Measurements from ENCODE around the gene PAK2. TPM values are rescaled to one million over a fixed set of nuclear protein-coding genes. Genes with fewer than 3 reads are reported as not detected.

PAK2 gene
- total and polyA plus RNA-seq, 2 experiments from 2014 or later, result 24.3 to 49.4 TPM

DNA sequence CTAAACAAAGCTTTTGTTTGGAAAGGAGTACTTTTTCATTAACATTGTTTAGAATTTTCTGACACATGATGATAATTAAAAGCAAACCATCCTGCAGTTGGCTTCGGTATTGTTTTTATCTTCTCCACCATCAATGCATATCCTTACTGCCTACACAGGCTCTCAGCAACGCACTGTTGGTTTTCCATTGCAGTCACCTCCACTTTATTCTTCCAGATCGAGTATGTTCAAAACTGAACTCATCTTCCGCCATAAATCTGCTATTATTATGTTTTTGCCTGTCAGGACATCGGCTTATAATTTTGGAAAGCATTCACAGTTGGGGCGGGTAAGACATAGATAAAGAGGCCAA, 127.5 kb downstream of the PAK2 start:
- Histone ChIP-seq H3K79me2 (replicated peaks; ENCODE audit: insufficient read depth) (peaks cover 41% of the 10 kb centered on the region), H3F3A (replicated peaks; ENCODE audit: low read depth) (0 out of 2 replicates have a peak, but pooled peaks cover 3% of the 10 kb centered on the region), H3K27ac (ENCODE audit: low read depth) (peak overlapping the region; percentile 97), H3K36me3 (ENCODE audit: insufficient read depth) (peaks cover 5% of the 10 kb centered on the region; the same call in 1 of the 2 replicates), H3K4me3 (peak overlapping the region; percentile 93), H2AFZ (peak overlapping the region; percentile 91), H3K4me2 (peak overlapping the region; percentile 97), H3K9me2 (ENCODE audit: insufficient read depth) (no peaks in the 10 kb centered on the region), H4K20me1 (replicated peaks; ENCODE audit: insufficient read depth) (peaks cover 11% of the 10 kb centered on the region; the same call in 1 of the 2 replicates), H3K4me1 (ENCODE audit: insufficient read depth) (peaks cover 8% of the 10 kb centered on the region; the same call in 1 of the 2 replicates), H3K27me3 (ENCODE audit: insufficient read depth) (no peaks in the 10 kb centered on the region)
- Mint-ChIP-seq H3K27me3 (ENCODE audit: insufficient read depth, low read depth, poor library complexity) (peaks cover 2% of the 10 kb centered on the region), H3K9me3 (peaks cover 12% of the 10 kb centered on the region; the same call in 2 of the 3 replicates), H3K4me1 (peaks cover 11% of the 10 kb centered on the region; the same call in 2 of the 3 replicates), H3K36me3 (ENCODE audit: low read depth) (peaks cover 5% of the 10 kb centered on the region), H3K27ac (peak overlapping the region; percentile 90), H3K4me3 (peak overlapping the region; percentile 95)
- TF ChIP-seq ZNF114 (CRISPR knock-in tag; IDR thresholded peaks at IDR 0.05), result no peak
- no peak for TF ChIP-seq EZH2phosphoT487 (IDR thresholded peaks at IDR 0.05; ENCODE audit: unreplicated experiment)
- TF ChIP-seq STAT1 (IDR thresholded peaks at IDR 0.05; ENCODE audit: unreplicated experiment), result no peak
- TF ChIP-seq JUNB (IDR thresholded peaks at IDR 0.05; ENCODE audit: unreplicated experiment), result no peak
- TF ChIP-seq NANOG (IDR thresholded peaks at IDR 0.05; ENCODE audit: borderline replicate concordance), result no peak
- no peak; the same call in 2 of the 3 replicates for ATAC-seq
- no peak for DNase-seq (ENCODE audit: low spot score)

DNA sequence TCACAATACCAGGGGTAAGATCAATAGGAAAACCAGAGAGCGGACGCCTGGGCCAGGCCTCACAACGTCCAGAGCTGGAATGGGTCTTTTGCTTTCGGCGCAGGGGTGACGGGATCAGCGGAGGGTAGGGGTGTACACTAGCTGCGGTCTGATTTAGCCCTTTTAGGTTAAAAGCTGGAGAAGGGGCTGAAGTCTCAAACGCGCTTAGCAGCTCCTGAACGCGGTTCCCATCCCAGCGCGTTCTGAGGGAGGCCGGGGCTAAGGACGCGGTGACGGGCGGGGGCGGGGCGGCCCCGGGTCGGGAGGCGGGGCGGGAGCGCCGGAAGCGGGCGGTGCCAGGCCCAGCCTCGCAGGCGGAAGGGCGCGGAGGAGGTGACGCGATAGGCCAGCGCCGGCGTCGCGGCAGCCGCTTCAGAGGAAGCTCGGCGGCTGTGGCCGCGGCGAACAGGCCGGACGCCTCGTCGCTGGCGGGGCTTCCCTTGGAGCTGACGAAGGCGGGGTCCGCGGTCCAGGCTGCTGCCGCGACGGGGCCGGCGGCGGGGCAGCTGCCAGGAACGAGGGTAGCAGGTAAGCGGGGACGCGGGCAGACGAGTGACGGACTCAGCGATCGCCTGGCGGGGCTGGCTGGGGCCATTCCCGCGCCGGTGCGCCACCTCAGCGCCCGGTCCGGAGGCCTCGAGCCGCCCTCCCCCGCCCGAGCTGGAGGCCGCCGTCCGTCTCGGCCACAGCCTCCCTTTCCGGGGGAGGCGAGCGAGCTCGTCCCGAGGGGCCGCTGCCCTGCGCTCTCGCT, 128.0 kb downstream of the PAK2 start, which contains the start of gene SENP5:
Gene SENP5, plus strand, starts transcription at position 414 of the 790 bp plus-strand sequence. CDS start 17,262 bp downstream, outside the sequence.
- Histone ChIP-seq H3K4me3 (peak within 1 kb of the TSS; percentile 93), H3K9me2 (ENCODE audit: insufficient read depth) (no peaks in the 10 kb centered on the region), H3K4me1 (ENCODE audit: insufficient read depth) (peaks cover 8% of the 10 kb centered on the region; the same call in 1 of the 2 replicates), H3K27ac (ENCODE audit: low read depth) (peak within 1 kb of the TSS; percentile 97), H4K20me1 (replicated peaks; ENCODE audit: insufficient read depth) (peaks cover 11% of the 10 kb centered on the region; the same call in 1 of the 2 replicates), H3K4me2 (peak within 1 kb of the TSS; percentile 97), H2AFZ (peak within 1 kb of the TSS; percentile 91), H3K79me2 (replicated peaks; ENCODE audit: insufficient read depth) (peaks cover 47% of the 10 kb centered on the region), H3F3A (replicated peaks; ENCODE audit: low read depth) (0 out of 2 replicates have a peak, but pooled peaks cover 3% of the 10 kb centered on the region), H3K36me3 (ENCODE audit: insufficient read depth) (peaks cover 5% of the 10 kb centered on the region; the same call in 1 of the 2 replicates), H3K27me3 (ENCODE audit: insufficient read depth) (no peaks in the 10 kb centered on the region)
- H3K27me3 Mint-ChIP-seq (ENCODE audit: insufficient read depth, low read depth, poor library complexity), result no peaks in the 10 kb centered on the region
- peak within 1 kb of the TSS; percentile 92 for H3K27ac Mint-ChIP-seq
- ATAC-seq, result peak; percentile 92
- peak within 1 kb of the TSS; percentile 95 for H3K4me3 Mint-ChIP-seq
- peaks cover 11% of the 10 kb centered on the region; the same call in 2 of the 3 replicates for H3K9me3 Mint-ChIP-seq
- peaks cover 11% of the 10 kb centered on the region; the same call in 2 of the 3 replicates for H3K4me1 Mint-ChIP-seq
- peak; percentile 94 for DNase-seq (ENCODE audit: low spot score)
- H3K36me3 Mint-ChIP-seq (ENCODE audit: low read depth), result peaks cover 6% of the 10 kb centered on the region
- TF ChIP-seq POLR2AphosphoS5 (IDR thresholded peaks at IDR 0.05; ENCODE audit: low read depth) (peak; percentile 96), ZNF331 (CRISPR knock-in tag; IDR thresholded peaks at IDR 0.05; ENCODE audit: low read depth) (no peak), NANOG (IDR thresholded peaks at IDR 0.05; ENCODE audit: borderline replicate concordance) (no peak), EZH2phosphoT487 (IDR thresholded peaks at IDR 0.05; ENCODE audit: unreplicated experiment) (no peak), CREB1 (CRISPR knock-in tag; IDR thresholded peaks at IDR 0.05; ENCODE audit: low read depth) (peak; percentile 96), STAT1 (IDR thresholded peaks at IDR 0.05; ENCODE audit: unreplicated experiment) (no peak)
- TF ChIP-seq, protein P1, sequence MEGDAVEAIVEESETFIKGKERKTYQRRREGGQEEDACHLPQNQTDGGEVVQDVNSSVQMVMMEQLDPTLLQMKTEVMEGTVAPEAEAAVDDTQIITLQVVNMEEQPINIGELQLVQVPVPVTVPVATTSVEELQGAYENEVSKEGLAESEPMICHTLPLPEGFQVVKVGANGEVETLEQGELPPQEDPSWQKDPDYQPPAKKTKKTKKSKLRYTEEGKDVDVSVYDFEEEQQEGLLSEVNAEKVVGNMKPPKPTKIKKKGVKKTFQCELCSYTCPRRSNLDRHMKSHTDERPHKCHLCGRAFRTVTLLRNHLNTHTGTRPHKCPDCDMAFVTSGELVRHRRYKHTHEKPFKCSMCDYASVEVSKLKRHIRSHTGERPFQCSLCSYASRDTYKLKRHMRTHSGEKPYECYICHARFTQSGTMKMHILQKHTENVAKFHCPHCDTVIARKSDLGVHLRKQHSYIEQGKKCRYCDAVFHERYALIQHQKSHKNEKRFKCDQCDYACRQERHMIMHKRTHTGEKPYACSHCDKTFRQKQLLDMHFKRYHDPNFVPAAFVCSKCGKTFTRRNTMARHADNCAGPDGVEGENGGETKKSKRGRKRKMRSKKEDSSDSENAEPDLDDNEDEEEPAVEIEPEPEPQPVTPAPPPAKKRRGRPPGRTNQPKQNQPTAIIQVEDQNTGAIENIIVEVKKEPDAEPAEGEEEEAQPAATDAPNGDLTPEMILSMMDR (conservative IDR thresholded peaks at IDR 0.05; ENCODE audit: low read depth in 2 of 2), result no peak
- TF ChIP-seq, protein P2, sequence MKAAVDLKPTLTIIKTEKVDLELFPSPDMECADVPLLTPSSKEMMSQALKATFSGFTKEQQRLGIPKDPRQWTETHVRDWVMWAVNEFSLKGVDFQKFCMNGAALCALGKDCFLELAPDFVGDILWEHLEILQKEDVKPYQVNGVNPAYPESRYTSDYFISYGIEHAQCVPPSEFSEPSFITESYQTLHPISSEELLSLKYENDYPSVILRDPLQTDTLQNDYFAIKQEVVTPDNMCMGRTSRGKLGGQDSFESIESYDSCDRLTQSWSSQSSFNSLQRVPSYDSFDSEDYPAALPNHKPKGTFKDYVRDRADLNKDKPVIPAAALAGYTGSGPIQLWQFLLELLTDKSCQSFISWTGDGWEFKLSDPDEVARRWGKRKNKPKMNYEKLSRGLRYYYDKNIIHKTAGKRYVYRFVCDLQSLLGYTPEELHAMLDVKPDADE (IDR thresholded peaks at IDR 0.05), result peak; percentile 70; the same call in 1 of the 2 replicates
- TF ChIP-seq, protein P3, sequence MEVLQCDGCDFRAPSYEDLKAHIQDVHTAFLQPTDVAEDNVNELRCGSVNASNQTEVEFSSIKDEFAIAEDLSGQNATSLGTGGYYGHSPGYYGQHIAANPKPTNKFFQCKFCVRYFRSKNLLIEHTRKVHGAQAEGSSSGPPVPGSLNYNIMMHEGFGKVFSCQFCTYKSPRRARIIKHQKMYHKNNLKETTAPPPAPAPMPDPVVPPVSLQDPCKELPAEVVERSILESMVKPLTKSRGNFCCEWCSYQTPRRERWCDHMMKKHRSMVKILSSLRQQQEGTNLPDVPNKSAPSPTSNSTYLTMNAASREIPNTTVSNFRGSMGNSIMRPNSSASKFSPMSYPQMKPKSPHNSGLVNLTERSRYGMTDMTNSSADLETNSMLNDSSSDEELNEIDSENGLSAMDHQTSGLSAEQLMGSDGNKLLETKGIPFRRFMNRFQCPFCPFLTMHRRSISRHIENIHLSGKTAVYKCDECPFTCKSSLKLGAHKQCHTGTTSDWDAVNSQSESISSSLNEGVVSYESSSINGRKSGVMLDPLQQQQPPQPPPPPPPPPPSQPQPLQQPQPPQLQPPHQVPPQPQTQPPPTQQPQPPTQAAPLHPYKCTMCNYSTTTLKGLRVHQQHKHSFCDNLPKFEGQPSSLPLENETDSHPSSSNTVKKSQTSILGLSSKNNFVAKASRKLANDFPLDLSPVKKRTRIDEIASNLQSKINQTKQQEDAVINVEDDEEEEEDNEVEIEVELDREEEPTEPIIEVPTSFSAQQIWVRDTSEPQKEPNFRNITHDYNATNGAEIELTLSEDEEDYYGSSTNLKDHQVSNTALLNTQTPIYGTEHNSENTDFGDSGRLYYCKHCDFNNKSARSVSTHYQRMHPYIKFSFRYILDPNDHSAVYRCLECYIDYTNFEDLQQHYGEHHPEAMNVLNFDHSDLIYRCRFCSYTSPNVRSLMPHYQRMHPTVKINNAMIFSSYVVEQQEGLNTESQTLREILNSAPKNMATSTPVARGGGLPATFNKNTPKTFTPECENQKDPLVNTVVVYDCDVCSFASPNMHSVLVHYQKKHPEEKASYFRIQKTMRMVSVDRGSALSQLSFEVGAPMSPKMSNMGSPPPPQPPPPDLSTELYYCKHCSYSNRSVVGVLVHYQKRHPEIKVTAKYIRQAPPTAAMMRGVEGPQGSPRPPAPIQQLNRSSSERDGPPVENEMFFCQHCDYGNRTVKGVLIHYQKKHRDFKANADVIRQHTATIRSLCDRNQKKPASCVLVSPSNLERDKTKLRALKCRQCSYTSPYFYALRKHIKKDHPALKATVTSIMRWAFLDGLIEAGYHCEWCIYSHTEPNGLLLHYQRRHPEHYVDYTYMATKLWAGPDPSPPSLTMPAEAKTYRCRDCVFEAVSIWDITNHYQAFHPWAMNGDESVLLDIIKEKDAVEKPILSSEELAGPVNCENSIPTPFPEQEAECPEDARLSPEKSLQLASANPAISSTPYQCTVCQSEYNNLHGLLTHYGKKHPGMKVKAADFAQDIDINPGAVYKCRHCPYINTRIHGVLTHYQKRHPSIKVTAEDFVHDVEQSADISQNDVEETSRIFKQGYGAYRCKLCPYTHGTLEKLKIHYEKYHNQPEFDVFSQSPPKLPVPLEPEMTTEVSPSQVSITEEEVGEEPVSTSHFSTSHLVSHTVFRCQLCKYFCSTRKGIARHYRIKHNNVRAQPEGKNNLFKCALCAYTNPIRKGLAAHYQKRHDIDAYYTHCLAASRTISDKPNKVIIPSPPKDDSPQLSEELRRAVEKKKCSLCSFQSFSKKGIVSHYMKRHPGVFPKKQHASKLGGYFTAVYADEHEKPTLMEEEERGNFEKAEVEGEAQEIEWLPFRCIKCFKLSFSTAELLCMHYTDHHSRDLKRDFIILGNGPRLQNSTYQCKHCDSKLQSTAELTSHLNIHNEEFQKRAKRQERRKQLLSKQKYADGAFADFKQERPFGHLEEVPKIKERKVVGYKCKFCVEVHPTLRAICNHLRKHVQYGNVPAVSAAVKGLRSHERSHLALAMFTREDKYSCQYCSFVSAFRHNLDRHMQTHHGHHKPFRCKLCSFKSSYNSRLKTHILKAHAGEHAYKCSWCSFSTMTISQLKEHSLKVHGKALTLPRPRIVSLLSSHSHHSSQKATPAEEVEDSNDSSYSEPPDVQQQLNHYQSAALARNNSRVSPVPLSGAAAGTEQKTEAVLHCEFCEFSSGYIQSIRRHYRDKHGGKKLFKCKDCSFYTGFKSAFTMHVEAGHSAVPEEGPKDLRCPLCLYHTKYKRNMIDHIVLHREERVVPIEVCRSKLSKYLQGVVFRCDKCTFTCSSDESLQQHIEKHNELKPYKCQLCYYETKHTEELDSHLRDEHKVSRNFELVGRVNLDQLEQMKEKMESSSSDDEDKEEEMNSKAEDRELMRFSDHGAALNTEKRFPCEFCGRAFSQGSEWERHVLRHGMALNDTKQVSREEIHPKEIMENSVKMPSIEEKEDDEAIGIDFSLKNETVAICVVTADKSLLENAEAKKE (CRISPR knock-in tag; IDR thresholded peaks at IDR 0.05), result no peak

All from GM23338 (cell line).